Measurements from ENCODE around the gene GET3.

- TF ChIP-seq CTCF (IDR thresholded peaks at IDR 0.05; ENCODE audit: low read length) = no peak
- TF ChIP-seq EZH2phosphoT487 (IDR thresholded peaks at IDR 0.05; ENCODE audit: low read length) = no peak
Measured at GRCh38 chr19:12770922-12771321, 33.6 kb downstream of the GET3 start.

Measured in MM.1S (cell line).